Measurements from ENCODE around the gene ITGB6. TPM values are rescaled to one million over a fixed set of nuclear protein-coding genes. Genes with fewer than 3 reads are reported as not detected.

ITGB6 gene
- total RNA-seq, 1 experiment from 2014 or later: 7.2 TPM

DNA sequence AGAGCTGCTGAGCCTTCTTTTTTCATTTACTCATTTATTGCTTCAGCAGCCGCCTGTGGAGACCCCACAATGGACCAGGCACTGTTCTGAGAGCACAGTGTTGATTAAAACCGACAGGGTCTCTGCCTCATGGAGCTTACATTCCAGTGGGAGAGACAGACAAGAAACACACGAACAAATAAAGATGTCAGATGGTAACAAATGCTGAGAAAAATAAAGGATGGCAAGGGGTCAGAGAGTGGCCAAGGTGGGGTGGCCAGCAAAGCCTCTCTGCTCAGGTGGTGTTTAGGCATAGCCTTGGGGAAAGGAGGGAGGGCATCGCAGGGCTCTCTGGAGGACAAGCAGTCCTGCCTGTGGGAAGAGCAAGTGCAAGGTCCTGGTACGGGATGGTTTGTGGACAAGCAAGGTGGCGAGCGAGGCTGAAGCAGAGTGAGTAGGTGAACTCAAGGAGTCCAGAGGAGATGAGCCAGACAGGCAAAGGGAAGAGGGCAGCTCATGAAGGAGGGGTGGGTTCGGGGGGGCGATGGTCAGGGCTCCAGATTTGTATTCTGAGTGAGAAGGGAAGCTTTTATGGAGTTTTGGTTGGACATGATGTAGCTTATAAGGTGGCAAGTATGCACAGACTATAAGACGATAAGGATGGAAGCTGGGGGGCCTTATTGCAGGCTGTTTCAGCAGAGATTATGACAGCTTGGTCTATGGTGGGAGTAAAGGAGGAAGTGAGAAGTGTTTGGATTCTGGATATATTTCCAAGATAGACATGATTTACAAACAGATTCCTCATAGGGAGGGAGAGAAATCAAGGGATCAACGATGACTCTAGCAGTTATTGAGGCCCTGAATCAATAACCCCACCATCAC lies 8.8 kb upstream of the ITGB6 start:
- Histone ChIP-seq H2AFZ (ENCODE audit: low read length) (peak overlapping the region; percentile 18; the same call in 1 of the 2 replicates), H3K4me1 (ENCODE audit: insufficient read depth, low read length) (peaks cover 81% of the 10 kb centered on the region), H3K9me3 (ENCODE audit: low read length) (no peaks in the 10 kb centered on the region), H3K9me2 (replicated peaks; ENCODE audit: low read length) (no peaks in the 10 kb centered on the region), H3K4me3 (ENCODE audit: low read length) (no peak overlapping the region), H3K4me2 (ENCODE audit: low read length) (peak overlapping the region; percentile 76), H3F3A (ENCODE audit: low read length, unreplicated experiment) (peaks cover 8% of the 10 kb centered on the region), H3K27me3 (ENCODE audit: low read length) (no peaks in the 10 kb centered on the region), H3K36me3 (ENCODE audit: low read depth, low read length) (no peaks in the 10 kb centered on the region; the same call in 1 of the 2 replicates), H4K20me1 (ENCODE audit: low read length) (no peaks in the 10 kb centered on the region), H3K27ac (ENCODE audit: low read length) (peak overlapping the region; percentile 75), H3K9ac (ENCODE audit: low read length) (peak overlapping the region; percentile 22), H3K79me2 (ENCODE audit: low read length) (no peaks in the 10 kb centered on the region)
- ATAC-seq (no peak), DNase-seq (no peak)
- intact Hi-C loops (cut with micrococcal nuclease): loop anchor here (2.0 kb wide), 1 partner anchor 20 kb away; no protein-coding TSS in a partner anchor
- ChIA-PET CTCF (interaction anchor here (0.6 kb wide), 1 partner anchor 15 kb away, joined by 3 read pairs; no protein-coding TSS in a partner anchor), POLR2A (ENCODE audit: unreplicated experiment) (no interaction called here)
- no peak for TF ChIP-seq EZH2phosphoT487 (IDR thresholded peaks at IDR 0.05; ENCODE audit: borderline replicate concordance, low read length)
- no peak for TF ChIP-seq EZH2 (IDR thresholded peaks at IDR 0.05; ENCODE audit: low read length, unreplicated experiment)
- TF ChIP-seq, protein P1, sequence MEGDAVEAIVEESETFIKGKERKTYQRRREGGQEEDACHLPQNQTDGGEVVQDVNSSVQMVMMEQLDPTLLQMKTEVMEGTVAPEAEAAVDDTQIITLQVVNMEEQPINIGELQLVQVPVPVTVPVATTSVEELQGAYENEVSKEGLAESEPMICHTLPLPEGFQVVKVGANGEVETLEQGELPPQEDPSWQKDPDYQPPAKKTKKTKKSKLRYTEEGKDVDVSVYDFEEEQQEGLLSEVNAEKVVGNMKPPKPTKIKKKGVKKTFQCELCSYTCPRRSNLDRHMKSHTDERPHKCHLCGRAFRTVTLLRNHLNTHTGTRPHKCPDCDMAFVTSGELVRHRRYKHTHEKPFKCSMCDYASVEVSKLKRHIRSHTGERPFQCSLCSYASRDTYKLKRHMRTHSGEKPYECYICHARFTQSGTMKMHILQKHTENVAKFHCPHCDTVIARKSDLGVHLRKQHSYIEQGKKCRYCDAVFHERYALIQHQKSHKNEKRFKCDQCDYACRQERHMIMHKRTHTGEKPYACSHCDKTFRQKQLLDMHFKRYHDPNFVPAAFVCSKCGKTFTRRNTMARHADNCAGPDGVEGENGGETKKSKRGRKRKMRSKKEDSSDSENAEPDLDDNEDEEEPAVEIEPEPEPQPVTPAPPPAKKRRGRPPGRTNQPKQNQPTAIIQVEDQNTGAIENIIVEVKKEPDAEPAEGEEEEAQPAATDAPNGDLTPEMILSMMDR (conservative IDR thresholded peaks at IDR 0.05; ENCODE audit: low read depth, low read length): no peak
- no TSS peak for BruUV-seq (replicated peaks)

DNA sequence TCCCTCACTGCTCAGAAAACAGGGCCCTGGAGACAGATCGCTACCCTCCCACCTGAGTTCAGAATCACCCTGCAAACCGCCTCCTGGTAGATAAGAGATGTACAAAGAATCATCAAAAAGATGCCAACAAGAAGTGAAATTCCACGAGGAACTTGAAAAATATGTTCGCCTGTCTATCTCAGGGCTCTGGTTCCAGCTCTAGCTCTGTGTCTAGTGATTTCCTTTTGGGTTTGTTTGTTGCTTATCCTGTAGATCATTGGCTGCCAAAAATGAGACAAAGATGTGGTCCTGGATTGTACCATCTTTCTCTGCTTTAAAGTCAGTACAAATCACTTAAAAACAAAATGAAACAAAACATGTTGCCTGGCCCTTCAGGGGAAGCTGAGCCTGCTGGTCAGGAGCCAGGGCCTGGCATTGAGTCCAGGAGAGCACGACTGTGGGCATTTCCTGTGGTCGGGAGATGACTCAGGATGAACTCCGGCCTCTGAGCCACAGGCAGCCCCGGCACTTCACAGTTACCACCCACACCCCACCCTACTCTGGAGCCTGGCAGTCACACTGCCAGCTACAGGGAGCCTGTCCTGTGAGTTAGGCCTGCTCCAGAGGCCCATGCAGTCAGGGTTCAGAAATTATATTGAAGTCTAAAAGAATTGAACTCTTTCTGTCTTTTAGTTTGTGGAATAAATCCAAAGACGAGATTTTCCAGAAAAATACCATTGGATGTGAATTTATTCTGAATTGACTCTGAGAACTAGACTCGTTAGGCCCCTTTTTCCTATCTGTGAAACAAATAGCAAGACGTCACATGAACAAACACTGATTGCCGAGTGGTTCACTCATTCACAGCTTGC lies 8.0 kb upstream of the ITGB6 start:
- ATAC-seq (peak; percentile 76), DNase-seq (peak; percentile 98)
- intact Hi-C loops (cut with micrococcal nuclease): loop anchor here (2.0 kb wide), 1 partner anchor 21 kb away; no protein-coding TSS in a partner anchor
- CTCF ChIA-PET: no interaction called here
- H3K4me2 ChIP-seq (ENCODE audit: low read length): peak overlapping the region; percentile 76
- TF ChIP-seq EZH2 (IDR thresholded peaks at IDR 0.05; ENCODE audit: low read length, unreplicated experiment) (no peak), EZH2phosphoT487 (IDR thresholded peaks at IDR 0.05; ENCODE audit: borderline replicate concordance, low read length) (peak; percentile 76)
- TF ChIP-seq, protein P1 (conservative IDR thresholded peaks at IDR 0.05; ENCODE audit: low read depth, low read length): no peak
- H3F3A ChIP-seq (ENCODE audit: low read length, unreplicated experiment): peaks cover 8% of the 10 kb centered on the region
- POLR2A ChIA-PET (ENCODE audit: unreplicated experiment): no interaction called here
- H3K9me2 ChIP-seq (replicated peaks; ENCODE audit: low read length): no peaks in the 10 kb centered on the region
- H4K20me1 ChIP-seq (ENCODE audit: low read length): no peaks in the 10 kb centered on the region
- peak overlapping the region; percentile 32 for H3K9ac ChIP-seq (ENCODE audit: low read length)
- no peaks in the 10 kb centered on the region for H3K79me2 ChIP-seq (ENCODE audit: low read length)
- no peaks in the 10 kb centered on the region for H3K27me3 ChIP-seq (ENCODE audit: low read length)
- peak overlapping the region; percentile 18; the same call in 1 of the 2 replicates for H2AFZ ChIP-seq (ENCODE audit: low read length)
- peak overlapping the region; percentile 75 for H3K27ac ChIP-seq (ENCODE audit: low read length)
- H3K4me3 ChIP-seq (ENCODE audit: low read length): peak overlapping the region; percentile 43
- no TSS peak for BruUV-seq (replicated peaks)
- peaks cover 81% of the 10 kb centered on the region for H3K4me1 ChIP-seq (ENCODE audit: insufficient read depth, low read length)
- no peaks in the 10 kb centered on the region for H3K9me3 ChIP-seq (ENCODE audit: low read length)
- H3K36me3 ChIP-seq (ENCODE audit: low read depth, low read length): no peaks in the 10 kb centered on the region; the same call in 1 of the 2 replicates
